Measurements from ENCODE around the gene LSG1.

Gene LSG1

GRCh38 chr3:194686816-194687637, 15.0 kb upstream of the LSG1 start:
- ATAC-seq = peak in 1 of 2 donors; percentile 8

GRCh38 chr3:194686414-194686815, 14.4 kb upstream of the LSG1 start:
- no peak for ATAC-seq

DNA sequence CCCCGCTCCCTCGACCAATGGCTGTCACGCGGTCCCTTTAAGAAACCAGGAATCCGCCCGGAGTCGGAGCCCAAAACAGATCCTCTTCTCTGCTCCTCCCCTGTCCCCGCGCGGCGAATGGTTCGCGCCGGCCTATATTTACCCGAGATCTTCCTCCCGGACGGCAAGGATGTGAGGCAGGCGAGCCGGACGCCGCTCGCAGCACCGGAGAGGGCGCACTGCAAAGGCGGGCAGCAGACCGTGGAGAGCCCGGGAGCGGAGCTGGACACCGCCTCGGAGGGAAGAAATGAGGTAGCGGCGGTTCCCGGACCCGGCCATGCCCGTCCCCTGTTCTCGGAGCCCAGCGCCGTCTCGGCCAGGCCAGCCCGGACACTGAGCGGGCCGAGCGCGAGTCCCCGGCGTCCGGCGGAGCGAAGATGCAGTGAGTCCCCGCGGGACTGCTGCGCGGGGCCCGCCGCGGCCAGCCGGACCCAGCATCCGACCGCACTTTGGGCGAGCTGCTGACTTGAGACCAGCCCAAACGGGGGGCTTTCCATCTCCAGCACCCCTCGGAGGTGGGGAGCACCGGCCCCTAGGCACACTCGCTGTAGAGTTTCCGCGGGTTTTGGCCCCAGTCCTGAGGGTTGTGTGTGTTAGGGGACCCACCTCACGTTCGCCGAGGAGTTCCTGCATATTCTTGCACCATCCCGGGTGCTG, 13.9 kb upstream of the LSG1 start, which contains the start of gene FAM43A:
TSS of gene FAM43A (plus strand) at position 166 of the 696 bp plus-strand sequence. CDS start 944 bp downstream, outside the sequence.
- ATAC-seq = peak; percentile 43 to 47

DNA sequence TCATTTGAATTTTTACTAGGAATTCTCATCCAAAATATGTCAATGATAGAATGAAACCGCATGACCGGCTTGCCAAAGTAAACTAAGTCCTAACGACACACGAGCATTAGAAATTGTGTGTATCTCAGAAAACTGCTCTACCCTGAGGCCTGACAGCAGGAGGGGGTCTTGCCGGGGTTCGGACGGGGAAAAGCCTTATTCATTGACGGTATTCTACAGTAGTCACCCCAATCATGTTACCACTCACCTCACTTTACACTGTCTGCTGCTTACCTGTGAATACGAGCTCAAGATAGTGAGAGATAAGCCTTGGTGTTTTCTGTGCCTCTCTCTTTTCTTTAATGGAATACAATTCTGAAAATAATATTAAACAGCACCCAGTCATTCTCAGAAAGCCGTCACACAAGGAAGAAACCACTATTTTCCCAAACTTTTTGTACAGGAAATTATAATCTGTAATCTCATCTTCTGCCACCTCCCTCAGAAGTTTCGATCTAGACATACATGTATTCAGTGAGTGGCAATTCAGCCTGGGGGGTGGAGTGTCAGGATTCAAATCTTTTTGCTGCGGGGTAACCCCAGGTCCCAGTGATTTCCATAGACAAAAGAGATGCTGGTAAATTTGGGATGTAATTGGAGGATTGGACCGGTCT, 13.2 kb upstream of the LSG1 start:
- ATAC-seq = peak; percentile 15 to 56

DNA sequence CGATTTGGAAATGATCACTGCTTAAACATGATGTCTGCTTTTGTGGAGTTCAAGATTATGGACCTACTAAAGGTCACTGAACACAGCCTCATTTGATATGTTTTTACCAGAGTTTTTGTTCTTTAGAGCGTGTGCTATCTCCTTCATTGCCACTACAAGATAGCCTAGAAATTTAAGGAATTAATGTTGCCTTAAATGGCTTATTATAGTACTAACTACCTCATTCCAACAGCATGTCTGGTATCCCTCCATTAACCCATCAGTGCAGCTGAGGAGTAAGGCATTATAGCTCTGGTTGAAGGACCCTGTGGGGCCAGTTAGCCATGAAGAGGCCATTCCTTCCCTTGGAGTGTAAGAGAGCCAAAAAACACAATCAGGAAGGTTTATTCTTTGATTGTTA, 11.4 kb upstream of the LSG1 start:
- no peak for ATAC-seq

DNA sequence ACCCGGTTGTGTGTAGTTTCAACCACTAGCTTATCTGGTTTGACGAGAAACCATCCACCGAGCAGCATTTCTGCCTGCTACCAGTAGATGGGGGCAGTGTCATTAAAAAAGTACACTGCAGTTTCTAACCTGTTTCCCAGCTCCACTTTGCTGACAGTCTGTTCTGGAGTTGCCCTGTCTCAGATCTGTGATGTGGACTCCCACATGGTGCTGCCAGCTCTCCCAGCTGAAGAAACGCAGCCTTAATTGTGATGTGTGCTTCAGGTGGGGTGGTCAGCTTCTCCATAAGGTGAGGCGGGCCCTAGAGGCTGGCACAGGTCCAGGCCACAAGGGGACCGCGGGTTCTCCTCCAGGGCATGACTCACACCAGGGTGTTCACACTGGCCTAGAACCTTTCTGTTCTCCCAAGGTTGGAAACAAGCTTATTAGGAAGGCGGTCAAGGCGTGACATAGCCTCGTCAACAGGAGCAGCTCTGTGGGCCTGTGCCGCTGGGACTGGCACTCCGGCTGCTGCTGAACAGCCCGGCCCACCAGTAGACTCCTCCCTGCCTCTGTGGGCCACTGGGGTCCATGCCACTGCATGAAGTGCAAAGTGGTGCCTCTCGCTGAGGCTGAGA, 10.8 kb upstream of the LSG1 start:
- peak; percentile 60 to 65 for ATAC-seq

GRCh38 chr3:194682189-194682693, 10.2 kb upstream of the LSG1 start:
- no peak for ATAC-seq

GRCh38 chr3:194680888-194681615, 9.1 kb upstream of the LSG1 start:
- ATAC-seq = no peak

DNA sequence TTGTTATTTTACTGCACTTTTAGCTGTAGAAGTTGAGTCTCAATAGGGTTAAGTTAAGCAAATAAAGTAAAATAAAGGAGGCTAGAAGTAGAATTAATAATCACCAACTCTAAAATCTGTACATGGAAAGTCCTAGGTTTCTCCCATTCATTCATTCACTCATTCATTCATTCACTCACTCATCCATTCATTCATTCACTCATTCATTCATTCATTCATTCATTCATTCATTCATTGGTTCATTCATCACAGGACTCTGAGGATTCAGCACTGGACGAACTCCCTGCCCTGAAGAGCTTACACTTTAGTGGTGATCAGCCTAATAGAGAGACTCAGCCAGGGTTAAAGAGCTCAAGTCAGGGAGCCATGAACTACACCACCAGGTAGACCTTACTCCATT, 4.5 kb upstream of the LSG1 start:
- ATAC-seq = no peak

DNA sequence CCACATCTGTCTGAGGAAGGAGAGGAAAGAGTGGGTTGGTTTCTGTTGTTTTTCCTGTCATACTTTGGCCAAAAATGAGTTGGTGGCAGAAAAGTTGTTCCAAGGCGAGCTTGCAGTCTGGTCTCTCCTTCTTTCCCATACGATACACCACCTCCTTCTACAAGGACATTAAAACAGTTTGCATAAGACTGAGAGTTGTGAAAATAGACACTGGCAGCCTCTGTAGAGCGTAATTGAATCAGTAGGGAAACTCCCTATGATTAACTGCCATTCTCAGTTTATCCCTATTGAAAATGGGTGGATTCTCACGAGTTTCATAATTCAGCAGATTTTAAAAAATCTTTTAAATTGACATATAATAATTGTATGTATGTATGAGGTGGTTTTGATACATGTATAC, 3.7 kb upstream of the LSG1 start:
- ATAC-seq = peak; percentile 22 to 44

DNA sequence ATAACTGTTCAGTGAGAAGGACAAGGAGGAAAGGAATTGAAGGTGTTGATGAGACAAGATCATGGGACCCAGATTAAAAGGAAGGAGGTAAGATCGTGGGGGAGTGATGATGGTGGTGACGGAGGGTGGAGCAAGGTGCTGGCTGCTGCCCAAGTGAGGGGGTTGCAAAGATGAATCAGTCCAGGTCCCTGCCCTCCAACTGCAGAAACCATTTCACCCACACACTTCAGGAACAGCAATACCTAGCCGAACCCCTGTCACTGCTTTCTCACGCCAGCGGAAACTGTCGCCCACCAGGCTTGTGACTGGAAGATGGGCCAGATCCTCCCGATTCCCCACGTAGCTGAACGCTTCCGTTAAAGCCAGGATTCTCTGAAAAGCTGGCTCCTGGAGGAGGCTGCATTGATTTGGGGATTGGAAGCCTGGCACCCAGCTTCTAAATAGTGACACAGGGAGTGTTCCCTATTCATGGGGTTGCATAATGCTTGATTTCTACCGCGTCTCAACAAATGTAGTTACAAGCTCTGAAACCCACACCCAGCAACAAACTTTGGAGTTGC, 3.2 kb upstream of the LSG1 start:
- ATAC-seq = peak; percentile 49 to 64

DNA sequence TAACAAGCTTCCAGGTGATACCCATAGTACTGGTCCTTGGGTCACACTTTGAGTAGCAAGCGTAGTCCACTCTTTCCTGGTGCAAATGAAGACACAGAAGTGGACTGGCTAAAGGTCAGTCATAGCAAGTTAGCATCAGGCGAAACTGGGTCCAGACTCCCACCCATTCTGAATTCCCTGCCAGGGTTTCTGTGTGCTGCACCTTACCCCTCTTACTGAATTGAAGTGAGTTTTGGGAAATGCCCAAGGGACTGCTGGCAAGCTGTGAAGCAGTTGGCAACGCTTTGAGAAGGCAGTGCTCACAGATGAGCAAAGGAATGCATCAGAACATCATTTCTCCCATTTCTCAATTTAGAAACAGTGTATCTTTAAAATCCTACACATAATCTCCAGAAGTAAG, 1.8 kb upstream of the LSG1 start:
- no peak for ATAC-seq

DNA sequence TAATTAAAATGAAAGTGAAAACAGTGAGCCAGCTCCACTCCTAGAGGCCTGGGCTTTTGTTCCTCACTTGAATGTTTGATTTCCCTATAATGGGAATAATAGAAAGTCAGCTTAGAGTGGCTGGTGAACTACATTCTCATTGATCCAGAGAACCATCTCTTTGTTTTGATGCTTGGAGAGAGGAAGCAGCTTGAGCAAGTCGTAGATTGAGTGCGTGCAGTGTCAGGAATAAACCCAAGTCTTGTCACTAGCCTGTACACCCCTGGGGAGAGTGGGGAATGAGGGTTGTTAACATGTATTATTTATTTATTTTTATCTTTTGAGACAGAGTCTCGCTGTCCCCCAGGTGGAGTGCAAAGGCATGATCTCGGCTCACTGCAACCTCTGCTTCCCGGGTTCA, 885 bp upstream of the LSG1 start:
- ATAC-seq = no peak

DNA sequence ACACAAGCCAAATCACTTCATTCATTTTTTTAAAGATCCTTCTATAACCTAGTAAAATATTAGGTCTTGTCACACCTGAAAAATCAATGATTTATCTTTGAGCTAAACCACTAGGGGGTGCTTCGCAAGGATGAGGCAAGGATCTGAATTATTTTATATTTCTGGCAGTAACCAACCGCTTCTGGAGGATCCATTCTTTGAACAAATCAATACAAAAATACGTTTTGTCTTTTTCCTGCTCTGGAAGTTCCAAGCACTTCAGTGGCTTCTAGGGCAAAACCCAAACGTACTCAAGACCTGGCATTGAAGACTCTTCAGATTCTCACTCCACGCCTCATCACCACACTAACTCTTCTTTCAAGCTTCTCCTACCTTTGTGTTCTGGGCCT, 486 bp downstream of the LSG1 start:
- no peak for ATAC-seq

- no peak for ATAC-seq
These were observed 4.6 kb downstream of the LSG1 start for GRCh38 chr3:194667363-194667762.

DNA sequence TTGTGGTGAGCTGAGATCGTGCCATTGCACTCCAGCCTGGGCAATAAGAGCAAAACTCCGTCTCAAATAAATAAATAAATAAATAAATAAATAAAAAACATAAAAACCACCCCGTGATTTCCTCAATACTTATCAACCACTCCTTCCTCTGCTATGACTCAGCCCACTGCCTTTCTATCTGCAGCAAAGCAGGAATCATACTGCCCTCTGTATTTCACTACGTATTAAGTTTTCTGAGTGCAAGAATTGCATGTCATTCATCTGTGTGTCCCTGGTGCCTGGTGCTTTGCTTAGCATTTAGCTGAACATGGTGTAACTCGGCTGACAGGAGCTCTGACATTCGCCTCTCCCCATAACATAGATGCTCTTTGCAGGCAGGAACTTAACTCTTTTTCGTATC, 7.1 kb downstream of the LSG1 start:
- ATAC-seq = no peak

- no peak for ATAC-seq
These were observed 10.0 kb downstream of the LSG1 start for GRCh38 chr3:194661946-194662345.

- no peak for ATAC-seq
These were observed 10.6 kb downstream of the LSG1 start for GRCh38 chr3:194661374-194661773.

DNA sequence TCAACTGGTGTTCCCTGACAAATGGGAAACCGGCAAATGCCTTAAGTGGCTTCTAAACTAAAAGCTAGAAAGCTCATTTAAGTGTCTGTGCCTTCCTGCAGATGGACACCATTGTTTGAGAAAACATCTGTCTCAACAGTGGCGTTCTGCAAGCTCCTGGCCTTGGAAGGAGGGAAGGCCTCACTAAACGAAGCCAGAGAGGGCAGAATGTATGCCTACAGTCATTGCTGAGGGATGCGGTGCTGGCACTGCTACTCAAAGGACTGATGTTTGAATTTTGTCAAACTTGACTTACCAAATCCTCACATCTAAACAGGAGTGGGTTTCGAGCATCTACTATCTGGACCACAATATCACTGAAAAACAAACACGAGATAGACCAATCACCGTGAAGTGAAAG, 12.2 kb downstream of the LSG1 start:
- ATAC-seq = no peak

- ATAC-seq = no peak
These were observed 13.3 kb downstream of the LSG1 start for GRCh38 chr3:194658477-194659242.

DNA sequence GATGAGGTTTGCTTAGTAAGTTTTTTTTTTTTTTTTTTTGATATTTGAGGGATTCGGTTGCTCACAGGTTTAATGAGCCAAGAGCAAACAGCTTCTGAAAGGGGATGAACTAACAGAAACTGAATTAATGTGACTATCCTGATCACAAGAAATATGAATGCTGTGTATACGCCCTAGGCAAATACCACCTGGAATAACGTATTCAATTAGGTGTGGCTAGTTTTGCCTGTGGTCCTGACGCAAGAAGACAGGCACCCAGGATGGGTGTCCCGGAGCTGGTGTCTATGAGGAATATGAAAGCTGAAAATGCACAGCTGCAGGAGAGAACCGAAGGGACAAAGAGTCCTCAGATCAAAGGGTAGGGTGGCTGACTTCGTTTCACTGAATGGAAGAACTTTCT, 14.6 kb downstream of the LSG1 start:
- no peak for ATAC-seq
